ENCODE results near the gene CABP2.
A peak's percentile ranks its signal among the peaks of the same experiment; 100 is the strongest.
"Not testable (repeated sequence)": the region's sequence is repeated elsewhere in the genome, so short reads cannot be mapped to it uniquely, and the experiment has no call there.

Gene CABP2

DNA sequence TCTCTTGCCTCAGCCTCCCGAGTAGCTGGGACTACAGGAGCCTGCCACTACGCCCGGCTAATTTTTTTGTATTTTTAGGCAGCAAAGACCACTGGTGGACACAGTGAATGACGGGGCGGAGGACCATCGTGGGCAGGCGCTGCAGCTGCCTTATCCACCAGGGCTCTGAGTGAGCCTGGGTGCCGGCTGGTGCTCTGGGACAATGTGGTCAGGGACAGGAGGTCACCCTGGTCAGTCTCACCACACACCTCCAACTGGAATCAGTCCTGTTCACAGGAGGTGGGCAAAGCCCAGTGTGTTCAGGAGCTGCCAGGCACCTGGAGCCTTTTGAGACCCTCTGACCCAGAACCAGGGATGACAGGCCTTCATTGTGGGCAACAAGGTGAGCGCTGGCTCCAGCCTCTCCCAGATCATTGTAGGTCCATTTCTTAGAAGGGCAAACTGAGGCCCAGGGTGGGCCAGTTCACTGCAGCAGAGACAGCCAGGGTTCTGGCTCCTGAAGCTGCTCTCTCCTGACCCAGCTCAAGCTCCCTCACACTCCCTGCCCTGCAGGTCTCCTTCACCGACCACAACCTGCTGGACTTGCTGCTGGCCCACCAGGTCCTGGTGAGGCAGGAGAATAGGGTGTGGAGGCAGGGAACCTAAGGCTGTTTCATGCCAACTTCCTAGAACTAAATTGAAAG, 15.7 kb upstream of the CABP2 start:
- no peak for DNase-seq

DNA sequence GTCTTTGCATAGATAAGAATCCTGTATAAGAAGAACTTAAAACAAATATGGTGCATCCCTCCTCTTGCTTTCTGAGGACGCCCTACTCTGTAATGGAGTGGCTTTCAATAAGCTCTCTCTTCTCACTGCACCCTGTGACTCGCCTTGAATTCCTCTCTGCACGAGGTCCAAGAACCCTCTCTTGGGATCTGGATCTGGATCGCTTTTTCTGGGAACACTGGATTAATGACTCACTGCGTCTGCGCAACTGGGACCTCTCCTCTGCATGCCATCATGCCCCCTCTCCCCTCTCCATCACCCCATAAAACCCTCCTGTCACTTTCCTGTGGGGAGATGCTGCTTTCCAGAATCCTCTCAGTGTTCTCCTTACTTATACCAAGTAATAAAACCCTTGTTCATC, 15.1 kb upstream of the CABP2 start:
- DNase-seq, result no peak

DNA sequence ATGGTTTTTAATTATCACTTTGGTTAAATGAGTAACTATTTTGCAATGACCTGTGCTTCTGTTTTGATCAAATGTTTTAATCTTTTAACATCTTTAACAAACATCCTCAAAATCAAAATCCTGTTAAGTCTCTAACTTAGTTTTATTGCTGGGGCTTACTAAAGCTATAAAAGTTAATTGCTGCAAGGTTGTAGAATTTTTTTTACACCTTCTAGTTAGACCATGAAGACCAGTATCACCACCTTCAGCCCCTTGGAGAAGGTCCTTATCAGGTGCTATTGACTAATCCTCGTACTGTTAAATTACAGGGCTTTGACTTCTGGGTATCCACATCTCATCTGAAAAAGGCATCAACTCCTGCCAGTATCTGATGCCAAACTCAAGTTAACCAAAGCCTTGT, 12.3 kb upstream of the CABP2 start:
- DNase-seq, result no peak

DNA sequence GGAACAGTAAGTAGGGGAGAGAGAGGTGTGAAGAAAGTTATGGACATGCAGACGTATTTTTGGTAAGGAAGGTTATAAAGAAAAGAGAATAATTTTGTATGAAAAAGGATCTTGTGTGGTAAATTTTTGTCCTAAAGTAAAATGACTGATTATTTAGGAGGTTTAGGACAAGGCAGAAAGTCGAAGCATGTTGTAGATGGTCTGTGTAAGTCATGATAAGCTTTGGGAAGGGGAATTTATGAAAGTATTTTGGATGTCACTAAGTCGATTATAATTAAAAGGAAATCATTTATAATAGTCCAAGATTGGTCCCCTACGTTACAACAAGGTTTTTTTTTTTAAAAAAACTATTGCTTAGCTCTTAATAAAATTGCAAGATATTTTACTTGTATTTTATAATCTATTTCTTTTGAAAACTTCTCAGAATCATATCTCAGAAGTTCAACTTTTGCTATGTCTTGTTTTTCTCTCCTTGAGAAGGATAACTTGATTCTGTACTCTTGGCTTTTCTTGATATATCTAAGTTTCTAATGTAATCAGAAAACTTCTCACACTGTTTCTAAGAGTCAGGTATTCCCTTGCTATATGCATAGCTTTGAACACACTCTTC, 10.9 kb upstream of the CABP2 start:
- no peak for DNase-seq

DNA sequence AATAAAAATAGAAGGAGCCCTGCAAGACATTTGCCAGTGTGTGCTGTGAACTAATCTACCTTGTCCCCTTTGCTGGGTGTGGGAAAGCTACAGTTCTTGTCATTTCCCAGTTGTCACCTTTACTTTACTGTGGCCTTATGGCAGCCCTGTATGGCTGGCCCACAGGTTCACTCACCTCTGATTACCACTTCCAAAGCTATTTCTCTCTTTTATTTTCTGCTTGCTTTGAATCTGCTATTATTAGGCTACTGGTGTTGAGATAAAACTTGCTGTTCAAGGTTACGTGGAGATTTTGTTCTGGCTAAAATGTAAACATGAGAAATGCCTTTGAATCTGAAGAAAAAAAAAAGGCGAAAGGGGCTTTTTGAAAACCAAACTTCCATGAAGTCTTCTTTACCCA, 9.6 kb upstream of the CABP2 start:
- no peak for DNase-seq

DNA sequence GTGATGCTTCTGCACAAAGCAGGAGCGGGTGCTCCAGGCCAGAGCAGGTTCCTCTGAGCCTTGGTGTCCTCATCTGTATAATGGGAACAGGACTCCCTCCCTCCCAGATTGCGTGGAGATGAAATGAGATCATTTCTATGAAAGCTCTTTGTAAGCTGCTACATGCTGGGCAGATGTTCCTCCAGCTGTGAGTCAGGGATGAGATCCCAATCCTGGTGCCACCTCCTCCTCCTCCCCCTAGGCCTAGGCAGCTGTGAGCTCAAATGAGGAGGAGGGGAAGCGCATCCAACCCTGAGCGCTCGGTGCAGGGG, 7.0 kb upstream of the CABP2 start:
- no peak for DNase-seq

DNA sequence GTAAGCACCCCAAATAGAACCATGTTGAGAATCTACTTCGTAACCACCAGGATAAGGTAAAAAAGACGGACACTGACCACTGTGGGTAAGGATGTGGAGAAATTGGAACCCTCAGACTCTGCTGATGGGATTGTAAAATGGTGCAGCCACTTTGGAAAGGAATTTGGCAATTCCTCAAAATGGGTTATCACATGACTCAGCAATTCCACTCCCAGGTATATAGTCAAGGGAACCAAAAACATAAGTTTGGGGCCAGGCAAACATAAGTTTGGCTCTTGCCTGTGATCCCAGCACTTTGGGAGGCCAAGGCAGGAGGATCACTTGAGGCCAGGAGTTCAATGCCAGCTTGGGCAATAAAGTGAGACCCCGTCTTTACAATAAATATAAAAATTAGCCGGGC, 5.1 kb upstream of the CABP2 start:
- no peak for DNase-seq

DNA sequence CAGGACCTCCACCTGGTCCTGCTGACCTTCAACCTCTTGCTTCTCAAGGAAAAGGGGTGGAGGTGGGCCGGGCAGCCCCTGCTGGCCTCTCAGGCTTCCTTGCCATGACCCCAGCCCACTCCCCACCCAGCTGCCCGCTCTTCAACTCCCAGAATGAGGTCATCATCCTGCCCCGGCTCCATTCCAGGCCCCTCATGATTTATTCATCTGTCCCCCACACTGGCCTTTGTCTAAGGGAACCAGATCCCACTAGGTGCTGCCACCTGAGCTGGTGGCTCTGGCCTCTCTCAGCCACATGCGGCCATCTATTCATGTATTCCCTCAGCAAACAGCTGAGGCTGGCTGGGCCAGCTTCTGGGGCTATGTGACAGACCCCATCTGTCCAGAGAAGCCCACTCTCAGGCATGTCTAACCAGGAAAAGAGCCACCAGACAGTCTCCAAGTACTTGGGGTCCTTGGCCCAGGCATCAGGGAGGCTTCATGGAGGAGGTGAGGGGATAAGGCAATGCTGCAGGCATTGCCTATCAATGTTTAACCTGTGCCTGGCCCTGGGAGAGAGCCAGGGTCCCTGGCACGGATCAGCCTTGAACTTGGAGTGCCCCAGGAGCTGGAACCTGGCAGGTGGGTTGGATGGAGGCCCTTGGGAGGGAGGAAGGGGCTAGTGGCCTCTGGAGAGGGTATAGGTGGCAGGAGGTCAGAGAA, 2.2 kb upstream of the CABP2 start:
- DNase-seq, result no peak

DNA sequence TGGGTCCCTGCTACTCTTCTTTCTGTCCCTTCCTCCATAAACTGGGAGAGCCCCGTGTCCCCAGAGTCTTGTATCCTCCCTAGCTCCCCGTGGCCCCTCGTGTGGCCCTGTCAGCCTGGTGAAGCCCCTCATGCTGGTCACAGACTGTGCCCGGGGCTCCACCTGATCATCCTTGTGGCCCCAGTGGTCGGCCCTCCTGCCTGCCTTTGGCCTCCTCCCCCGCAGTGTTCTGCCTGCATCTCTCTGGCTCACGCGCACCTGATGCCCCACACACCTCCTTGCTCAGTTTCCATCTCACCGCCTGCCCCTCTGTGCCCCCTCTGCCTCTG, 1.2 kb upstream of the CABP2 start:
- no peak for DNase-seq

DNA sequence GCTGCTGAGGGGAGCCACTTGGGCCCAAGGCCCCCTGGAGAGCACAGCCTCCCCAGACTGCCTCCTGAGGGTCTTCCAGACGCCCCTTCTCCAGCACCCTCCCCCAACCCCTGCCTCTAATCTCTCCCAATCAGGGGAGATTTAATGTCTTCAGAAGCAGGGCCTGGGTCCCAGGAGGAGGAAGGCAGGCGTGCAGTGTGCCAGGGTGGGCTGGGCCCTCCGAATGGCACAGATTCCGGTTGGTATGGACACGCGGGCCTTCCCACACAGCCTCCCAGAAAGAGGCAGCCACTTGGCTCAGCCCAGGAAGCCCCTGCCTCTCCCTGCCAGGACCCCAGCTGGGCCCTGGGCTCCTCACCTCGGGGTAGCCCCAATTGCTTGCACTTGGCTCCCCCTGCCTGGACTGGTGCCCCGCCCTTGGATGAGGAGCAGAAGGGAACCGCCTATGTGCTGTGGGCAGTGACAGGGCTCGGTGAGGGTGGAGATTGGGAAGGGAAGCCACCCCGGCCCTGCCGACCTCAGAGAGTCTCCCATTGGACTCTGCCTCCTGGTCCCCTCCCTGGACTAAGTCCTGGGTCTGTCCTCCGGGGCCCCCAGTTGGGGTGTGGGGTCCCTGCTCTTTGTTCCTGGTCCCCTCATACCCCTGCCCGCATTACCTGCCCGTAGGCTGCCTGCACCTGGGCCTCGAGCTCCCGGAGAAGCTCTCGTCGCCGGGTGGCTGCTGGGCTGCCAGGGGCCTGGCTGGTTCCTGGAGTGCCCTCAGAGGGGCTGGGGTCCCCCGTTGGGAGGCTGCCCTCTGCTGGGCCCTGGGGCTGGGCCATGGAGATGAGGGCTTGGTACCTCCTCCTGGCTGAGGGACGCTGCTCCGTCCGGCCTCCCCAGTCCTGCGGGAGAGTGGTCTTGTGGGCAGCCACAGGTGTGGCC, 572 bp upstream of the CABP2 start:
- no peak for DNase-seq

DNA sequence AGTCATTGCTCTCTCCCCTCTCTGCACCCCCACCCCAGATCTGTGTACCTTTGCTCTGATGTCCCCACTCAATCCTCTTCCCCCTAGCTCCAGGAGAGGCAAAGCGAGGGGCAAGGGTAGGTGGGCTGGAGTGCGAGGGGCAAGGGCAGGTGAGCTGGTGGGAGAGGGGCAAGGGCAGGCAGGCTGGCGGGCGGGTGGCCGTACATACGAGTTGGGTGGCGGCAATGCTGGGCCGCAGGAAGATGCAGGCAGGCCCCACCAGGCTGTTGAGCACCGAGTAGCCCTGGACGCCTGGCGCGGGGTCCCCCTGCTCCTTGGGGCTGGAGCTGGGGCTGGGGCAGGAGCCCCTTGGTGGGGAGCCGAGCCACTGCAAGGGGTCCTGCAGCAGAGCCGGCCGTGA, 908 bp downstream of the CABP2 start:
- no peak for DNase-seq

DNA sequence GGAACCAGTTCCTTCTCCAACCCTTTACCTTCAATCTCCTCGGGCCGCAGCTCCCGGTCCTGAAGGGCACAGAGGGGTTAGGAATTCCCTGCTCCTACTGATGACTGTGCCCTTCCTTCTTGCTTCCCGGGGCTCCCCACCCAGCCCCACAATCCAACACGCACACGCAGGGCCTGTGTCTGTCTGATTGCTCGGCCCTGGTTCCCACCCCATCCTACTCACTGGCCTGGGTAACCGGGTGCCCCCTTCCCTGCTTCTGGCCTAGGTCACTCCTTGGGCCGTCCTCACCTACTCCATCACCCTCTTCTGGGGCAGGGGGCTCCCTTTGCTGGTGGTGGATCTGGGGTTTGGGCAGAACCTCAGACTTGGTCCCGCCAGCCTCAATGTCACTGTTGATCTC, 1.3 kb downstream of the CABP2 start:
- no peak for DNase-seq

DNA sequence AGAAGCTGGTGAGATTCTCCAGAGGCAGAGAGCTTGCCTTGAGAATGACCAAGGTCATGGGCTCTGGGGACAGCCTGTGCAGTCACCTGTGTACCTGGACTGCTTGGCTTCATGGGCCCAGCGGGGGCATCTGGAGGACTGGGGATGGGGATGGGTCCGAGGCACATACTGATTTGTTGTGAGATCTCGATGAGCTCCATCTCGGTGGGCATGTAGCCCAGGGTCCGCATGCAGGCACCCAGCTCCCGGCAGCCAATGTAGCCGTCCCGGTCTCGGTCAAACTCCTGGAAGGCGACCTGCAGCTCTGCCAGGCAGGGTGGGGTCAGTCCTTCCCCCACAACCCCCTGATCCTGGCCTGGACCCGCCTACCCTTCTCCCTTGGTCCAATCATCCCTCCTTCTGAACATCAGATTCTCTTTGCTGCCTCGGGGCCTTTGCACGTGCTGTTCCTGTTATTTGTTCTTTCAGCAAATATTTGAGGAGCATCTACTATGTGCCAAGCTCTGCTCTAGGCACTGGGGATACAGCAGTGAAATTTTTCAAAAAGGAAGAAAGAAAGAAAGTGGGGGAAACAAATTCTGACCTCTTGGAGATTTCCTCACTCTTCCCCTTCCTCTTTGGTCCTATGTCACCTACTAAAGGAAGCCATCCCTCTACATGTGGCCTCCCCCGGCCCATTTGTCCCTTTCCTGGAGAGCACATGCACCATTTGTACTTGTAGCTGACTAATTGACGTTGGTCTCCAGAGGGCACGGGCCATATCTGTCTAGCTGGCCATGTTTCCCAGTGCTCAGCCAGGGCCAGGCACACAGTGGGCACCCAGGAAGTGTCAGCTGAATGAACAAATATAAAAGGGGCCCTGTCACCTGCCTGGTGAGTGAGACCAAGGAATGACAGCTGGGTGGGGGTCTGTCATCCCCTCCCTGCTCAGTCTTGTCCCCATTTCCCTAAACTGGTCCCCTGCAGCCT, 2.1 kb downstream of the CABP2 start:
- no peak for DNase-seq

DNA sequence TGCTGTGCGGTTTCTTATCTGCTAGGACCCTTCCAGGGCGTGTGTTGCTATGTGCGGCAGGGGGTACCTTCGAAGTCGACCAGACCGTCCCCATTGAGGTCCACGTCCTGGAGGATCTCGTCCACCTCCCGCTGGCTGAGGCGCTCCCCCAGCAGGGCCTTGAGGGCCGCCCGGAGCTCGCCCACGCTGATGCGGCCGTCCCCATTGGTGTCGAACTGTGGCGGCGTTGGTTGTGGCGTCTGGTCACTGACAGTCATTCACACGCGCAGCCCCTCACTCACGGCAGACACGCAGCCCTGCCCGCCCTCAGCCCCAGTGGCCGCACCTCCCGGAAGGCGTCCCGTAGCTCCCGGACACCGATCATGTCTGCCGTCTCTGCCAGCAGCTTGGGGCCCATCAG, 3.5 kb downstream of the CABP2 start:
- no peak for DNase-seq

DNA sequence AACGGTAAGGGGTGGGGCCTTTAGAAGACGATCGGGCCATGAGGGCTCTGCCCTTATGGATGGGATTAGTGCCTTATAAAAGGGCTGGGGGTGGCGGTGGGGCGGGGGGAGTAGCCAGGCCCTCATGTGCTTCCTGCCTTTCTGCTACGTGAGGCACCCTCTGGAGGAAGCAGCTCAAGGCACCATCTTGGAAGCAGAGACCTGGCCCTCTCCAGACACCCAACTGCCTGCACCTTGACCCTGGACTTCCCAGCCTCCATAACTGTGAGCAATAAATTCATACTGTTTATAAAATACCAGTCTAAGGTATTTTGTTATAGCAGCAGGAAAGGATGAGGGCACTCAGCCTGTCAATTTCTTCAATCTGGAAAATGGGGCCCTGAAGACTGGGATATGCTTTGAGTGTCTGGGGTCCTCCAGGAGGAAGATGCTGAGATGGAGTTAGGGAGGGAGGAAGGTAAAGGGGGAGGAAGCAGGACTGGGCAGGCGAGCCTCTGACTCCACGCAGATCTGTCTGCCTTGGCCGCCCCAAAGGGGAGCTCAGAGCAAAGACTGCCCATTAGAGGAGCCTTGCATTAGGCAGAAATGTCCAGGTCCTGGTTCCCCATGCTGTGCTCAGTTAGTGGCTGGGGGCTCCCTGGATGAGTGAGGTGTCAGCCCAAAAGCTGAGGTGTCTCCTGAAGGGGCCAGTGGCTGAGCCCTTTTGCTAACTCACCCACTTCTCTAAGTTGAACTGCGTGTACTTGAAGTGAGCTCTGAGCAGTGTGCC, 5.3 kb downstream of the CABP2 start:
- DNase-seq, result no peak

DNA sequence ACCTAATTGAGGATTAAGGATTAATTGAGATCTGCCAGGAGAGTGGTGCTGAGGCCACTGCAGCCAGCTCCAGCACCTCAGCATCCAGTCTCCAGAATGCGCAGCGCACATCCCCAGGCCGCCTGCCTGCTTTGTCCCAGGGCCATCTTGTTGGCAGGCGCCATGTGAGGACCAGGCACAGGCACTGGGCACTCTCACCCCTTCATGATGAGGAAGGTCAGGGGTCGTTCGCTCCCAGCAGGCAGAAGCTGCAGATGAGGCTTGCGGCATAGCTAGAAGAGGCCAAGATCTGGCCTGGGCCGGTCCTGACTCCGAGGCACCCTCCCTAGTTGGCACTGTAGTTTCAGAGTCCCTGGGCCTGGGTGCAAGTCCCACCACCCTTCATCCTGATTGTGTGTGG, 6.4 kb downstream of the CABP2 start:
- no peak for DNase-seq

DNA sequence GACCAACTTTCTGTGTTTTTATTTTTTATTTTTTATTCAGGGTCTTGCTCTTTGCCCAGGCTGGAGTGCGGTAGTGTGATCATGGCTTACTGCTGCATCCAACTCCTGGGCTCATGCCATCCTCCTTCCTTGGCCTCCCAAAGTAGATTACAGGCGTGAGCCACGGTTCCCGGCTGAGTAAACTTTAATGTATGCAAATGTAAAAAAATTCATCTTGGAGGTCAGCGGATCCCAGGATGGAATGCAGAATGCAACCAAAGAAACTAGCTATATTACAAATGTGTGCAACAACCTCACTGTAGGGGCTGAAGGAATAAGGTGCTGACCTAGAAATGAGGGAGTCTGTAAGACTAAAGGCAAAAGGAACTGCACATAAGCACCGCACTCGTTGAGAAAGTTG, 9.1 kb downstream of the CABP2 start:
- DNase-seq, result no peak

DNA sequence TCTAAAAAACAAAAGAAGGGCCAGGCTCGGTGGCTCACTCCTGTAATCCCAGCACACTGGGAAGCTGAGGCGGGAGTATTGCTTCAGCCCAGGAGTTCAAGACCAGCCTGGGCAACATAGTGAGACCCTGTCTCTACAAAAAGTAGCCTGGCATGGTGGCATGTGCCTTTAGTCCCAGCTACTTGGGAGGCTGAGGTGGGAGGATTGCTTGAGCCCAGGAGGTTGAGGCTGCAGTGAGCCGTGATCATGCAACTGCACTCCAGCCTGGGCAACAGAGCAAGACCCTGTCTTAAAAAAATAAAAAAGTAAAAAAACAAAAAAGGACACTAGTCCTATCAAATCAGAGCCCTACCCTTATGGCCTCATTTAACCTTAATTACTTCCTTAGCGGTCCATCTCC, 11.7 kb downstream of the CABP2 start:
- not testable (repeated sequence) for DNase-seq

DNA sequence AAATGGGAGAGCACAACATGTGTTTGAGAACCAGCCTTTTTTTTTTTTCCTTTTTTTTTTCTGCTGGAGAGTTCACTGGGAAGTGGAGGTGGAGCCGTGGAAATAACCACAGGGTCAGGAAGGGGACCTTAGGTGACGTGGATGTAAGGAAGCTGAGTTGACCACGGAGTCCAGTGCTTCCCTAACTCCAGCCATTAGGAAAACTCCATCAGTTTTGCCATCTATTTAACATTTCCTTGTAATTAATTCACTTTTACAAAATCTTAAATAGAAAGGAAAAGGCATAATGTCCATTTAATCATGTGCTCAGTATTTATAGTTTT, 13.3 kb downstream of the CABP2 start:
- DNase-seq, result no peak

DNA sequence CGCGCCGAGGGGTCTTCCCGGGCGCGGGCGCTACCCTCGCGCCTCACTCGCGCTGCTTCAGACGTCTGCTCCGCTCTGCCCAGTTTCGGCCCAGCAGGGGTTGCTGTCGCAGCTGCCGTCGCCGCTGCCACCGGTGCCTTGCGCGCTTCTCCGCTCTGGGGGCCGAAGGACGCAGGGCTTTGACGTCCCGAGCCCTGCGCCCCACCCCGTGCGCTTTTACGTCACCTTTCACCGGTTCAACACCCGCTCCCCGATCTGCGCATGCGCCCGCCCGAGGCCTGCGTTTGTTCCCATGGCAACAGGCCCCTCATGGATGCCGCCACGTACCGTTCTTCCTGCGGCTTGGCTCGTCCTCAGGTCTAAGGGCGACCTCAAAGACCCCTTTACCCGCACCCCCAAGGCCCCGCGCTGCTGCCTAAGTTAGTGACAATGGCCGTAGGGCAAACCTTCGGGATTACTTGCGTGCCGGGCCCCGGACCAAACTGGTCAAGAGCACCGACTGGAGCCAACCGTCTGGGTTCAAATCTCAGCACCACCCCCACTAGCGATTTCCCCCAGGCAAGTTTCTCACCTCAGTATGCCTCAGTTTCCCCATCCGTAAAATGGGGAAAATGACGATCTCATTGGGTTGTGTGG, 14.6 kb downstream of the CABP2 start:
- DNase-seq, result peak; percentile 100

DNA sequence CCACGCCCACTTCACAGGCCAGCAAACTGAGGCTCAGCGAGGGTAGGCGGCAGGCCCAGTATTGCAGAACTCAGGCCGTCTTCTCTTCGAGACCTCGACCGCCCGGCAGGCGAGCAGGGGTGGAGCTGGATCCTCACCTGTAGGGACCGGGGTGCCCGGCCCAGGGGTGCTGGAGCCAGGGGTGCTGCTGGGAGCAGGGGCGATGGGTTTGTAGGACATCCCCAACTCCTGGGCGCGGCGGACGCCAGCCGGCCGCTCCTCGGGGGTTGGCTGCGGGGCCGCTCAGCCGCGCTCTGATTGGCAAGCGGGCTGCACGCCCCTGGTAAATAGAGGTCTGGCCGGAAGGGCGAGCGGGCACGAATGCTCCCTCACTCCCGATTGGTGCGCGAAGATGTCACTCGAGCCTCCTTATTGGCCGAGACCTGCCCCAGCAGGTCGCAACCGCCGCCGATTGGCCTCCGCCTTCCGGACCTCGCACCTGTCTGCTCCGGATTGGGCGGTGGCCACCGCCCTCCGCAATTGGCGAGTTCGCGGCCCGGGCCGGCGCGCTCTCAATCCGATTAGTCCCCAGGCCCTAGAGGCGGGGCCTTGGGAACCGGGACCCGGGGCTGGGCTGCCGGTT, 15.3 kb downstream of the CABP2 start, which contains the start of gene CDK2AP2:
CDK2AP2 (minus strand) TSS at position 299 of the 622 bp plus-strand sequence; CDS start at position 219, 80 bp downstream.
- peak; percentile 99 for DNase-seq
